GM12878 (cell line): ENCODE measurements around the gene DCAF4. TPM values are rescaled to one million over a fixed set of nuclear protein-coding genes. Genes with fewer than 3 reads are reported as not detected.
A peak's percentile ranks its signal among the peaks of the same experiment; 100 is the strongest.

Source experiments
- ATAC-seq: fragments of 200-7000 bp; cut with Tn5 transposase; 3 replicates; pipeline ENCODE4 v1.9.1; 2020; ENCODE audit warnings: mild to moderate bottlenecking, moderate library complexity
- BruUV-seq: library from RNA; stranded (reverse); fragments of 400-500 nt; replicated peaks from 2 replicates; lab custom pipeline; 2021; lab: Mats Ljungman, UMichigan
- CTCF ChIA-PET: fragments of 300-600 bp; sonication (Branson Sonifier 250); formaldehyde crosslinking; extraction: SDS; loops from one replicate; lab custom pipeline; 2021; ENCODE audit warnings: inconsistent platforms; lab: Yijun Ruan, JAX
- POLR2A ChIA-PET: fragments of 350-600 bp; formaldehyde crosslinking; extraction: SDS; loops from one replicate; lab custom pipeline; 2021; ENCODE audit warnings: inconsistent platforms; lab: Charles Lee
- RAD21 ChIA-PET: fragments of 300-600 bp; sonication (Branson Sonifier 250); formaldehyde crosslinking; loops from one replicate; lab custom pipeline; 2023; ENCODE audit warnings: antibody characterized with exemption; ENCODE audit not compliant: unreplicated experiment; lab: Charles Lee
- SMC1A ChIA-PET: fragments of 300-600 bp; sonication (Branson Sonifier 250); formaldehyde crosslinking; loops from one replicate; lab custom pipeline; 2023; ENCODE audit not compliant: unreplicated experiment, uncharacterized antibody; lab: Charles Lee
- DNase-seq: peaks from one replicate; pipeline ENCODE4 v3.0.0-alpha.2; 2011; ENCODE audit warnings: low read depth, low spot score
- FAIRE-seq: peaks from 3 replicates; lab custom pipeline; 2011; peaks lifted over from hg19 to GRCh38; lab: Jason Lieb, UNC
- H2AFZ ChIP-seq: 2 replicates; pipeline ENCODE4 v1.6.0; 2011; ENCODE audit warnings: low read depth, low read length, control low read depth; ENCODE audit not compliant: control insufficient read depth
- H3K27ac ChIP-seq: 2 replicates; pipeline ENCODE4 v1.5.1; 2011; ENCODE audit warnings: control low read depth; ENCODE audit not compliant: control insufficient read depth, insufficient read depth
- H3K27me3 ChIP-seq, 2 experiments: replicated peaks in 1 of 2; 2 replicates each; pipeline versions ENCODE4 v1.6.0 to v1.6.1; 2011; ENCODE audit warnings: low read length in 1 of 2; ENCODE audit not compliant: control insufficient read depth in 2 of 2, insufficient read depth in 2 of 2
- H3K36me3 ChIP-seq, 2 experiments: 2 replicates each; pipeline ENCODE4 v1.5.1; 2011; ENCODE audit warnings: low read length in 1 of 2; ENCODE audit not compliant: control insufficient read depth in 2 of 2, insufficient read depth in 2 of 2
- H3K4me1 ChIP-seq: 2 replicates; pipeline ENCODE4 v1.6.1; 2011; ENCODE audit warnings: mild to moderate bottlenecking, low read length, moderate library complexity, mixed read lengths; ENCODE audit not compliant: control insufficient read depth, insufficient read depth
- H3K4me2 ChIP-seq: 2 replicates; pipeline ENCODE4 v1.6.0; 2011; ENCODE audit warnings: control low read depth; ENCODE audit not compliant: control insufficient read depth, insufficient read depth
- H3K4me3 ChIP-seq: fragments of 200-600 bp; sonication (generic); 2 replicates; pipeline ENCODE4 v1.5.1; 2016
- H3K79me2 ChIP-seq: 2 replicates; pipeline ENCODE4 v1.6.0; 2011; ENCODE audit warnings: low read length; ENCODE audit not compliant: control insufficient read depth, insufficient read depth
- H3K9ac ChIP-seq: 2 replicates; pipeline ENCODE4 v1.8.0; 2011; ENCODE audit warnings: low read length, control low read depth, mixed read lengths; ENCODE audit not compliant: control insufficient read depth, insufficient read depth
- H3K9me3 ChIP-seq: replicated peaks from 3 replicates; pipeline ENCODE4 v1.5.1; 2011; ENCODE audit warnings: mild to moderate bottlenecking, low read length; ENCODE audit not compliant: control insufficient read depth, insufficient read depth
- H4K20me1 ChIP-seq: 2 replicates; pipeline ENCODE4 v1.6.0; 2011; ENCODE audit not compliant: control insufficient read depth, insufficient read depth
- BHLHE40 ChIP-seq, 2 experiments: fragments of 450-650 bp in 1 of 2; IDR thresholded peaks; 2 replicates each; pipeline ENCODE4 v1.6.1; 2011 to 2017; ENCODE audit warnings: low read depth in 2 of 2, borderline replicate concordance in 1 of 2, improper control_type of control experiment in 1 of 2, low read length in 1 of 2, mild to moderate bottlenecking in 1 of 2
- MTA2 ChIP-seq: fragments of 450-650 bp; IDR thresholded peaks from 2 replicates; pipeline ENCODE4 v1.6.1; 2016; ENCODE audit warnings: low read depth, mild to moderate bottlenecking, moderate library complexity
- MYC ChIP-seq: IDR thresholded peaks from 2 replicates; pipeline ENCODE4 v1.6.1; 2011; ENCODE audit warnings: mild to moderate bottlenecking, low read length, moderate library complexity, inconsistent platforms; ENCODE audit not compliant: insufficient read depth, insufficient replicate concordance, insufficient read length, severe bottlenecking
- NFYB ChIP-seq: IDR thresholded peaks from 2 replicates; pipeline ENCODE4 v1.6.1; 2011; ENCODE audit warnings: low read depth, mild to moderate bottlenecking, low read length, improper control_type of control experiment, moderate library complexity; ENCODE audit not compliant: insufficient read depth
- NR2C1 ChIP-seq: fragments of 450-650 bp; IDR thresholded peaks from 2 replicates; pipeline ENCODE4 v1.6.1; 2017; ENCODE audit warnings: antibody characterized with exemption, mild to moderate bottlenecking, moderate library complexity
- RBBP5 ChIP-seq: fragments of 200-600 bp; sonication (generic); conservative IDR thresholded peaks from 2 replicates; pipeline ENCODE4 v1.6.1; 2016
- SIN3A ChIP-seq: IDR thresholded peaks from 2 replicates; pipeline ENCODE4 v1.6.1; 2012; ENCODE audit warnings: low read depth, low read length, improper control_type of control experiment
- WGBS: methylation state at CpG from one replicate; pipeline ENCODE4 v1.1.6; 2016; ENCODE audit warnings: low lambda C conversion rate; ENCODE audit not compliant: insufficient replicate concordance, insufficient coverage; ENCODE audit errors: missing lambda C conversion rate; 5-methylcytosine and 5-hydroxymethylcytosine counted together
- in situ Hi-C: fragments of 300-500 bp; cut with MboI; formaldehyde crosslinking; loops from 9 replicates; pipeline ENCODE4 v1.14.3; 2018; ENCODE audit warnings: mixed read lengths
- intact Hi-C: fragments of 100-400 bp; cut with micrococcal nuclease; formaldehyde crosslinking; loops from one replicate; pipeline ENCODE4 v1.14.2; 2022; ENCODE audit not compliant: unreplicated experiment
- polyA plus RNA-seq, 11 experiments: library from polyadenylated mRNA; depleted of rRNA in 4 of 11; unstranded in 6 of 11; stranded (reverse) in 5 of 11; fragments of >200 nt; fragmentation: Nextera tagmentation in 4 of 11; fragmentation: Illumina TruSeq in 1 of 11; extraction: Ambion mirVana in 4 of 11; extraction: Trizol in 1 of 11; gene quantifications; 1 replicate in 1 of 11; 2 replicates in 10 of 11; pipeline versions ENCODE4 v1.2.1 to v1.2.3, GENCODE V29; 2011 to 2016; ENCODE audit warnings: inconsistent platforms in 2 of 11, missing spikeins in 2 of 11, low read depth in 1 of 11
- total RNA-seq, 4 experiments: library from RNA; depleted of rRNA in 3 of 4; stranded (reverse); fragments of >200 nt in 3 of 4; fragmentation: Illumina TruSeq in 1 of 4; extraction: Trizol in 1 of 4; gene quantifications; 2 replicates each; pipeline versions ENCODE4 v1.2.1 to v1.2.3, GENCODE V29; 2013 to 2021
- TF ChIP-seq, protein P1 (sequence below): IDR thresholded peaks from 2 replicates; pipeline ENCODE4 v1.6.1; 2012; ENCODE audit warnings: low read depth, low read length, improper control_type of control experiment
- TF ChIP-seq, protein P2 (sequence below): fragments of 450-650 bp; IDR thresholded peaks from 2 replicates; pipeline ENCODE4 v1.6.1; 2017; ENCODE audit warnings: borderline replicate concordance

The DCAF4 gene
- total and polyA plus RNA-seq, 10 of the 15 experiments (the other 5 are each of a cell fraction or from before 2014, with no cell fraction given) = 2.6 to 51.1 (median 21.0) TPM

DNA sequence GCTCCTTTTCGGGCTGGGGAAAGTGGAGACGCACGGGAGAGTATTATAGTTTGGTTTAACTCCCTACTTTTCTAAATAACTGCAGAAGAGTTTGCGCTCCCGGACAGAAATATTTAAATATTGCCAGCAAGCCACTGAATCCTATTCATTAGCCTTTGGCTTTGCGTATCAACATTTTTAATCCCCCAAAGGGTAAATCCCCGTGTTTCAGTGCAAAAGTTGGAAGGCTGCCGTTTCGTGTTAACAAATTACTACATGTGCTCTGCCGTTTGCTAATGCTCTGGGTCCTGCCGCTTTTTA lies 32.0 kb upstream of the DCAF4 start:
- in situ Hi-C loops = no loop called here
- peak overlapping the region; percentile 98 for H3K4me3 ChIP-seq

More for the DNA sequence above, 32.0 kb upstream of the DCAF4 start:
- H3K79me2 ChIP-seq = no peaks in the 10 kb centered on the region
- ChIA-PET SMC1A (interaction anchor here (0.6 to 2.6 kb wide), 21 partner anchors 8 to 380 kb away, joined by 3 to 25 read pairs (median 4); no protein-coding TSS in a partner anchor), RAD21 (interaction anchor here (0.7 to 3.9 kb wide), 17 partner anchors 9 to 417 kb away, joined by 3 to 31 read pairs (median 4); no protein-coding TSS in a partner anchor)
- H3K27me3 ChIP-seq = no peaks in the 10 kb centered on the region
- peak; percentile 2; the same call in 1 of the 2 replicates for TF ChIP-seq NFYB
- TF ChIP-seq RBBP5 = no peak
- TF ChIP-seq, protein P1, sequence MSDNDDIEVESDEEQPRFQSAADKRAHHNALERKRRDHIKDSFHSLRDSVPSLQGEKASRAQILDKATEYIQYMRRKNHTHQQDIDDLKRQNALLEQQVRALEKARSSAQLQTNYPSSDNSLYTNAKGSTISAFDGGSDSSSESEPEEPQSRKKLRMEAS = no peak
- TF ChIP-seq SIN3A = no peak
- TF ChIP-seq, protein P2, sequence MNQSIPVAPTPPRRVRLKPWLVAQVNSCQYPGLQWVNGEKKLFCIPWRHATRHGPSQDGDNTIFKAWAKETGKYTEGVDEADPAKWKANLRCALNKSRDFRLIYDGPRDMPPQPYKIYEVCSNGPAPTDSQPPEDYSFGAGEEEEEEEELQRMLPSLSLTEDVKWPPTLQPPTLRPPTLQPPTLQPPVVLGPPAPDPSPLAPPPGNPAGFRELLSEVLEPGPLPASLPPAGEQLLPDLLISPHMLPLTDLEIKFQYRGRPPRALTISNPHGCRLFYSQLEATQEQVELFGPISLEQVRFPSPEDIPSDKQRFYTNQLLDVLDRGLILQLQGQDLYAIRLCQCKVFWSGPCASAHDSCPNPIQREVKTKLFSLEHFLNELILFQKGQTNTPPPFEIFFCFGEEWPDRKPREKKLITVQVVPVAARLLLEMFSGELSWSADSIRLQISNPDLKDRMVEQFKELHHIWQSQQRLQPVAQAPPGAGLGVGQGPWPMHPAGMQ = no peak
- TF ChIP-seq MTA2 = no peak
- TF ChIP-seq BHLHE40 (IDR thresholded peaks at IDR 0.05; ENCODE audit: borderline replicate concordance in 1 of 2, low read depth in 2 of 2, low read length in 1 of 2) = no peak
- no peak for TF ChIP-seq NR2C1
- no peak for TF ChIP-seq MYC
- TF ChIP-seq, all 136 proteins: peak for 1
- CTCF ChIA-PET = interaction anchor here (0.6 to 2.6 kb wide), 15 partner anchors 10 to 614 kb away, joined by 3 to 40 read pairs (median 3); no protein-coding TSS in a partner anchor
- H3K9me3 ChIP-seq = no peaks in the 10 kb centered on the region
- no peak overlapping the region for H3K27ac ChIP-seq
- no peak for FAIRE-seq
- BruUV-seq = no TSS peak
- H3K36me3 ChIP-seq = no peaks in the 10 kb centered on the region
- H3K9ac ChIP-seq = peak overlapping the region; percentile 8; the same call in 1 of the 2 replicates
- no peaks in the 10 kb centered on the region for H4K20me1 ChIP-seq
- POLR2A ChIA-PET = interaction anchor here (0.5 to 2.2 kb wide), 9 partner anchors 10 to 390 kb away, joined by 3 to 8 read pairs (median 4); no protein-coding TSS in a partner anchor
- H3K4me1 ChIP-seq = peaks cover under 1% of the 10 kb centered on the region; the same call in 1 of the 2 replicates
- peak overlapping the region; percentile 76 for H3K4me2 ChIP-seq
- 2% methylated on average over 11 of the region's 11 CpGs for WGBS
- intact Hi-C loops = no loop called here
- peak overlapping the region; percentile 46 for H2AFZ ChIP-seq
- no peak for ATAC-seq
- DNase-seq = no peak
